OCI-LY1 (cell line): ENCODE results near the gene GATD1.

ENCODE experiments used
- H2AFZ ChIP-seq: fragments of 200-600 bp; sonication (generic), shearing (Covaris generic); 2 replicates; pipeline ENCODE4 v1.6.0; 2014; ENCODE audit warnings: antibody characterized with exemption, mild to moderate bottlenecking, low read length
- H3F3A ChIP-seq: fragments of 200-600 bp; sonication (generic), shearing (Covaris generic); 2 replicates; pipeline ENCODE4 v1.6.0; 2014; ENCODE audit warnings: mild to moderate bottlenecking, antibody characterized with exemption, low read length, moderate library complexity; ENCODE audit not compliant: insufficient read depth
- H3K27ac ChIP-seq: fragments of 200-600 bp; sonication (generic); 2 replicates; pipeline ENCODE4 v1.5.1; 2014; ENCODE audit warnings: low read length, mixed run types, mild to moderate bottlenecking, low read depth; ENCODE audit not compliant: poor library complexity, severe bottlenecking
- H3K27me3 ChIP-seq: fragments of 200-600 bp; sonication (generic); 2 replicates; pipeline ENCODE4 v1.6.0; 2014; ENCODE audit warnings: antibody characterized with exemption, mild to moderate bottlenecking, low read length, moderate library complexity; ENCODE audit not compliant: insufficient read depth
- H3K36me3 ChIP-seq: fragments of 200-600 bp; sonication (generic); 2 replicates; pipeline ENCODE4 v1.6.1; 2014; ENCODE audit warnings: mild to moderate bottlenecking, antibody characterized with exemption, low read length, moderate library complexity, mixed read lengths; ENCODE audit not compliant: insufficient read depth
- H3K4me1 ChIP-seq: fragments of 200-600 bp; sonication (generic); 2 replicates; pipeline ENCODE4 v1.5.1; 2014; ENCODE audit warnings: mild to moderate bottlenecking, low read length, moderate library complexity; ENCODE audit not compliant: insufficient read depth, severe bottlenecking
- H3K4me2 ChIP-seq: fragments of 200-600 bp; sonication (generic), shearing (Covaris generic); 2 replicates; pipeline ENCODE4 v1.6.1; 2014; ENCODE audit warnings: low read length
- H3K4me3 ChIP-seq: fragments of 200-600 bp; sonication (generic); 2 replicates; pipeline ENCODE4 v1.5.1; 2014; ENCODE audit warnings: low read length, low read depth, mild to moderate bottlenecking, mixed read lengths; ENCODE audit not compliant: poor library complexity, severe bottlenecking
- H3K79me2 ChIP-seq: fragments of 200-600 bp; shearing (Covaris generic); 2 replicates; pipeline ENCODE4 v1.6.1; 2016; ENCODE audit warnings: mixed run types, low read length, mixed read lengths; ENCODE audit not compliant: insufficient read depth
- H3K9ac ChIP-seq: fragments of 200-600 bp; sonication (generic), shearing (Covaris generic); 2 replicates; pipeline ENCODE4 v1.6.1; 2014; ENCODE audit warnings: mild to moderate bottlenecking, low read length, mixed read lengths
- H3K9me2 ChIP-seq: fragments of 200-600 bp; sonication (generic), shearing (Covaris generic); 2 replicates; pipeline ENCODE4 v1.6.1; 2014; ENCODE audit warnings: low read depth, mild to moderate bottlenecking, low read length, mixed read lengths
- H3K9me3 ChIP-seq: fragments of 200-600 bp; shearing (Covaris generic); 2 replicates; pipeline ENCODE4 v1.6.1; 2014; ENCODE audit warnings: low read length, mixed read lengths
- H4K20me1 ChIP-seq: fragments of 200-600 bp; sonication (generic), shearing (Covaris generic); 2 replicates; pipeline ENCODE4 v1.6.0; 2016; ENCODE audit warnings: mild to moderate bottlenecking, low read length; ENCODE audit not compliant: insufficient read depth
- CTCF ChIP-seq: fragments of 200-600 bp; sonication (generic), shearing (Covaris generic); IDR thresholded peaks from 2 replicates; pipeline ENCODE4 v1.5.1; 2017; ENCODE audit warnings: mild to moderate bottlenecking, antibody characterized with exemption, low read length, moderate library complexity, mixed read lengths
- EZH2 ChIP-seq: fragments of 200-600 bp; sonication (generic), shearing (Covaris generic); IDR thresholded peaks from 2 replicates; pipeline ENCODE4 v1.8.0; 2017; ENCODE audit warnings: borderline replicate concordance, mixed run types, mild to moderate bottlenecking, antibody characterized with exemption, low read length, moderate library complexity, mixed read lengths

GATD1 gene

DNA sequence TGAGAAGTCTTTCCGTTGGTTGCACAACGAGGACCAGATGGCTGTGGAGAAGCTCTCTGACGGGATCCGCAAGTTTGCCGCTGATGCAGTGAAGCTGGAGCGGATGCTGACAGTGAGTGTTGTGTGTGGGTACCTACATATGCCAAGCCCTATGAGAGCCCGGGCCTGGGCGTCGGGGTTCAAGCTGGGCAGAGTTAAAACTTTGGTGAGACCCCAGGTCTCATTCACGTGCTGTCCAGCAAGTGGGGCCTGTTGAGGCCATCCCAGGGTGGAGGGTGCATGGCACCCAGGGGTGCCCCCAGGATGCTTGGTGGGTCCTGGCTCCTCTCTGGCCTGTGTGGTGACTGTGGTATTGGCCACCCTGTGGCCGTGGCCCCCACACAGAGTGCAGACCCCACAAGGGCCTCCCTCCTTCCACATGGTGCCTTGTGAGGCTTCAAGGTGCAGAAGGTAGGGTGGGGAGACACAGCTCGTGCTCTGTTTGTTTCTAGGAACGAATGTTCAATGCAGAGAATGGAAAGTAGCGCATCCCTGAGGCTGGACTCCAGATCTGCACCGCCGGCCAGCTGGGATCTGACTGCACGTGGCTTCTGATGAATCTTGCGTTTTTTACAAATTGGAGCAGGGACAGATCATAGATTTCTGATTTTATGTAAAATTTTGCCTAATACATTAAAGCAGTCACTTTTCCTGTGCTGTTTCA lies 12.8 kb downstream of the GATD1 start:
- Histone ChIP-seq H3K4me1 (peaks cover 5% of the 10 kb centered on the region), H3K27me3 (no peaks in the 10 kb centered on the region), H3K9me2 (no peaks in the 10 kb centered on the region), H4K20me1 (no peaks in the 10 kb centered on the region), H3K9me3 (no peaks in the 10 kb centered on the region), H3K4me2 (no peak overlapping the region), H3K4me3 (no peak overlapping the region), H3K79me2 (no peaks in the 10 kb centered on the region), H2AFZ (no peak overlapping the region), H3K27ac (no peak overlapping the region), H3K9ac (no peak overlapping the region), H3F3A (no peaks in the 10 kb centered on the region), H3K36me3 (peaks cover 75% of the 10 kb centered on the region)
- no peak for TF ChIP-seq CTCF
- no peak for TF ChIP-seq EZH2

DNA sequence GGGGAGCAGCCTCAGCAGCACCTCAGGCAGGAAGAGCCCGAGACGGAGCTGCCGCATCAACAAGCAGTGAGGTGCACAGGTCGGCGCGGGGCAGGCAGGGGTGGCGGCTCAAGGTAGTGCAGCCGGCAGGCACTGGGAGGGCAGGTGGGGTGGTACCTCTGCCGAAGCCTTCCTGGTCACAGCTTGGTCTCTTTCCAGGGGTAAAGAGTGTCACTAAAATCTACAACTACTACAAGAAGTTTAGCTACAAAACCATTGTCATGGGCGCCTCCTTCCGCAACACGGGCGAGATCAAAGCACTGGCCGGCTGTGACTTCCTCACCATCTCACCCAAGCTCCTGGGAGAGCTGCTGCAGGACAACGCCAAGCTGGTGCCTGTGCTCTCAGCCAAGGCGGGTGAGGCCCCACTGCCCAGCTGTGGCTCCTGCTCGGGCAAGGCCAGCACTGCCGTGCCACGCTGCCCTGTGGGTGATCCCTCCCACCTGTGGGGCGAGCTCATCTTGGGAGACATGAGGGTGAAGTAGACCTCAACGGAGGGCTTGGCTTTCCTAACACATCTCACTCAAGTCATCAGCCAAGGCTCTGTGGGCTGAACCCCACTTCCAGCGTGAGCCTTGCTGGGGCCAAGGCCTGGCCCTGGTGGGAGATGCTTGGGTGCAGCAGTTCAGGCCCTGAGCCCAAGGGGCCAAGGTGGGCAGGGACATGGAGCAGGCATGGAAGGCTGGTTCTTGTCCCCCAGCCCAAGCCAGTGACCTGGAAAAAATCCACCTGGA lies 13.6 kb downstream of the GATD1 start:
- H3K9ac ChIP-seq, result no peak overlapping the region
- no peaks in the 10 kb centered on the region for H3K27me3 ChIP-seq
- no peaks in the 10 kb centered on the region for H3F3A ChIP-seq
- H3K79me2 ChIP-seq, result no peaks in the 10 kb centered on the region
- H3K36me3 ChIP-seq, result peaks cover 81% of the 10 kb centered on the region
- H2AFZ ChIP-seq, result no peak overlapping the region
- H3K27ac ChIP-seq, result peak overlapping the region; percentile 41
- TF ChIP-seq EZH2 (no peak), CTCF (no peak)
- H4K20me1 ChIP-seq, result no peaks in the 10 kb centered on the region
- H3K9me2 ChIP-seq, result no peaks in the 10 kb centered on the region
- H3K4me3 ChIP-seq, result no peak overlapping the region
- no peak overlapping the region for H3K4me2 ChIP-seq
- peaks cover 5% of the 10 kb centered on the region for H3K4me1 ChIP-seq
- no peaks in the 10 kb centered on the region for H3K9me3 ChIP-seq

- no peaks in the 10 kb centered on the region for H3F3A ChIP-seq
- no peak overlapping the region for H3K4me2 ChIP-seq
- peaks cover 87% of the 10 kb centered on the region for H3K36me3 ChIP-seq
These were observed 14.2 kb downstream of the GATD1 start for GRCh38 chr11:763073-763463.

More at GRCh38 chr11:763073-763463, 14.2 kb downstream of the GATD1 start:
- Histone ChIP-seq H4K20me1 (no peaks in the 10 kb centered on the region), H3K4me3 (no peak overlapping the region), H3K27me3 (no peaks in the 10 kb centered on the region), H3K27ac (peak overlapping the region; percentile 47), H3K4me1 (peaks cover 5% of the 10 kb centered on the region), H3K9me3 (no peaks in the 10 kb centered on the region), H2AFZ (no peak overlapping the region), H3K9ac (no peak overlapping the region), H3K79me2 (no peaks in the 10 kb centered on the region), H3K9me2 (no peaks in the 10 kb centered on the region)
- TF ChIP-seq EZH2, result no peak
- no peak for TF ChIP-seq CTCF
